Occipital lobe (tissue), 2 donors: Measurements from ENCODE around the gene COA7. TPM values are rescaled to one million over a fixed set of nuclear protein-coding genes. Genes with fewer than 3 reads are reported as not detected.
"Not testable (repeated sequence)": the region's sequence is repeated elsewhere in the genome, so short reads cannot be mapped to it uniquely, and the experiment has no call there.

Experiments used
- DNase-seq: peaks from one replicate; lab custom pipeline; 2025; lab: John Stamatoyannopoulos, UW
- total RNA-seq: library from RNA; depleted of rRNA; stranded (reverse); fragments of >200 nt; gene quantifications from one replicate; pipeline ENCODE4 v1.2.3, GENCODE V29; 2014

The COA7 gene
- total RNA-seq, 1 donor from 2014 or later: 25.6 TPM

GRCh38 chr1:52706136-52706670 is 8.1 kb upstream of the COA7 start:
- no peak for DNase-seq

- DNase-seq: peak; percentile 92
Observed at GRCh38 chr1:52702886-52703787, 5.0 kb upstream of the COA7 start.

- no peak for DNase-seq
Observed at GRCh38 chr1:52695627-52696026, 2.5 kb downstream of the COA7 start.

GRCh38 chr1:52693843-52694242 is 4.3 kb downstream of the COA7 start:
- DNase-seq: no peak

GRCh38 chr1:52693351-52693750 is 4.8 kb downstream of the COA7 start:
- DNase-seq: not testable (repeated sequence)

- no peak for DNase-seq
Observed at GRCh38 chr1:52692697-52693096, 5.5 kb downstream of the COA7 start.

- DNase-seq: no peak
Observed at GRCh38 chr1:52691821-52692220, 6.3 kb downstream of the COA7 start.

- DNase-seq: no peak
Observed at GRCh38 chr1:52686830-52687229, 11.3 kb downstream of the COA7 start.

GRCh38 chr1:52686261-52686751 is 11.8 kb downstream of the COA7 start:
- DNase-seq: not testable (repeated sequence)

GRCh38 chr1:52684545-52684944 is 13.6 kb downstream of the COA7 start:
- DNase-seq: no peak

- no peak for DNase-seq
Observed at GRCh38 chr1:52683367-52683940, 14.7 kb downstream of the COA7 start.

- no peak for DNase-seq
Observed at GRCh38 chr1:52681136-52681535, 17.0 kb downstream of the COA7 start.

GRCh38 chr1:52680353-52680752 is 17.8 kb downstream of the COA7 start:
- no peak for DNase-seq

- no peak for DNase-seq
Observed at GRCh38 chr1:52679498-52679897, 18.6 kb downstream of the COA7 start.

- DNase-seq: no peak
Observed at GRCh38 chr1:52679048-52679447, 19.1 kb downstream of the COA7 start.

- no peak for DNase-seq
Observed at GRCh38 chr1:52677076-52677806, 20.9 kb downstream of the COA7 start.

GRCh38 chr1:52676249-52676903 is 21.8 kb downstream of the COA7 start:
- no peak for DNase-seq

- no peak for DNase-seq
Observed at GRCh38 chr1:52674497-52675384, 23.4 kb downstream of the COA7 start.

GRCh38 chr1:52673513-52673912 is 24.6 kb downstream of the COA7 start:
- no peak for DNase-seq

- DNase-seq: no peak
Observed at GRCh38 chr1:52672946-52673345, 25.2 kb downstream of the COA7 start.
